Epithelial cell of esophagus (primary cell): Measurements from ENCODE around the gene FMNL2.

Source experiments
- DNase-seq: peaks from one replicate; pipeline ENCODE4 v3.0.0; 2010; ENCODE audit warnings: low read depth
- H3K4me3 ChIP-seq: 2 replicates; pipeline ENCODE4 v1.5.1; 2011; ENCODE audit warnings: mild to moderate bottlenecking, low read length, control low read depth
- TF ChIP-seq, protein P1 (sequence below): IDR thresholded peaks from 2 replicates; pipeline ENCODE4 v1.5.1; 2011; ENCODE audit warnings: low read depth, mild to moderate bottlenecking, low read length, control low read depth, inconsistent platforms; ENCODE audit not compliant: insufficient read depth; ENCODE audit errors: missing control alignments

Gene FMNL2

DNA sequence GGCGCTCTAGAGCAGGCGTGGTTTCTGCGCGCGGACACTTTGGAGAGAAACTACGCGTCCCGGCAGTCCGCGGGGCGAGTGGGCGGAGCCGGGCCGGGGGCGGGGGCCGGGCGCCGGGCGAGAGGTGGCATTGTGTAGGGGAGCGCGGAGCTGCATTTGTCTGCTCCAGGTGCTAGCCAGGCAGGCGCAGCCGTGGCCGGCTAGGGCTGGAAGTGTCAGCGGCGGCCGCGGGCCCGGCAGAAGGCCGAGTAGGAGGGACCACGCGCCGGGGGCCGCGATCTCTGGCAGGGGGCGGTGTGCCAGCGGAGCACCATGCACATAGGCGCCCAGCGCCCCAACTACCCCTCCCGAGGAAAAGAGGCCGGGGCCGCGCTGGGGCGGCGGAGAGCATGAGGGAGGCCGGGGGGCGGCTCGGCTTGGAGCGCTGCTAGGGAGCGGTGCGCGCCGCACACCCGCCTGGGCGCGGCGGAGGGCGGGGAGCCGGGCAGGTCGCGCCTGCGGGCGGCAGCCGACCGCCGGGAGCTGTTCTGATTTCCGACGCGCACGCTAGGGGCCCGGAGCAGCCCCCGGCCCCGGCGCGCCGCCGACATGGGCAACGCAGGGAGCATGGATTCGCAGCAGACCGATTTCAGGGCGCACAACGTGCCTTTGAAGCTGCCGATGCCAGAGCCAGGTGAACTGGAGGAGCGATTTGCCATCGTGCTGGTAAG lies at the start of gene FMNL2:
Gene FMNL2, plus strand, starts transcription at position 159 of the 710 bp plus-strand sequence.
- H3K4me3 ChIP-seq = peak within 1 kb of the TSS; percentile 69
- TF ChIP-seq, protein P1, sequence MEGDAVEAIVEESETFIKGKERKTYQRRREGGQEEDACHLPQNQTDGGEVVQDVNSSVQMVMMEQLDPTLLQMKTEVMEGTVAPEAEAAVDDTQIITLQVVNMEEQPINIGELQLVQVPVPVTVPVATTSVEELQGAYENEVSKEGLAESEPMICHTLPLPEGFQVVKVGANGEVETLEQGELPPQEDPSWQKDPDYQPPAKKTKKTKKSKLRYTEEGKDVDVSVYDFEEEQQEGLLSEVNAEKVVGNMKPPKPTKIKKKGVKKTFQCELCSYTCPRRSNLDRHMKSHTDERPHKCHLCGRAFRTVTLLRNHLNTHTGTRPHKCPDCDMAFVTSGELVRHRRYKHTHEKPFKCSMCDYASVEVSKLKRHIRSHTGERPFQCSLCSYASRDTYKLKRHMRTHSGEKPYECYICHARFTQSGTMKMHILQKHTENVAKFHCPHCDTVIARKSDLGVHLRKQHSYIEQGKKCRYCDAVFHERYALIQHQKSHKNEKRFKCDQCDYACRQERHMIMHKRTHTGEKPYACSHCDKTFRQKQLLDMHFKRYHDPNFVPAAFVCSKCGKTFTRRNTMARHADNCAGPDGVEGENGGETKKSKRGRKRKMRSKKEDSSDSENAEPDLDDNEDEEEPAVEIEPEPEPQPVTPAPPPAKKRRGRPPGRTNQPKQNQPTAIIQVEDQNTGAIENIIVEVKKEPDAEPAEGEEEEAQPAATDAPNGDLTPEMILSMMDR = no peak
- DNase-seq = peak; percentile 86

DNA sequence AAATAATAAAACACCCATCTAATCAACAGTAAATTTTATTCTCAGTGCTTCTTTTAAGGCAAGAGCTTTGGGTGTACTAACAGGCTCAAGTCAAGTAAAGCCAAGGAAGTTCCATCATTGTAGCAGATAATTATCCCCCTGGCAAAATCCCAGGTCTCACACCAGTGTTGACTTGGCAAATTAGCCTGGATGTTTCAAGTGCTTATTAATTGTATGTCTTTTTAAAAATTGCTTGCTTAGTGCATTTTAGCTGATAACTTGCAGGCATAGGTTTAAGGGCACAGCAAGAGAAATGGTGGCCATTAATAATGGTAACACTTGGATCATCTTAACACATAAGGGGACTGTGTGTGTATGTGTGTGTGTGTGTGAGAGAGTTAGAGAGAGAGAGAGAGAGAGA lies 42.0 kb upstream of the FMNL2 start:
- no peak for DNase-seq
- TF ChIP-seq, protein P1 = no peak

DNA sequence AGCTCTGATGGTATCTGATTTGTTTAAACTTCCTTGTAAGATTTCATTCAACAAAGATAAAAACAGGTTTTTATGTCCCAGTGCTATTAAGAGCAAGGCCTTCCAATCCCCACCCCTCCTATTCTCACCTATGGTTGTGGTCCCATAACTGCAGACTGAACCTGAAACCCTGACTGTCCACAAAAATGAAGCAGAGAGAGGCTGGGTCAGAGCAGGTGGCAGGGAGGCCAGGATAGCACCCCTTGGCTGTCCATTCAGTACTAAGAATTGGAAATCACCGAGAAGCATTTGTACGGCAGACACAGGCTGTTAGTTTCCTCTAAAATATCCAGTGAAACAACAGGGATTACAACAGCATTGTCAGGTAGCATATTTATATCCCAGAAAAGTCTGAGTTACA lies 37.3 kb upstream of the FMNL2 start:
- TF ChIP-seq, protein P1 = no peak
- DNase-seq = no peak

More for the DNA sequence above, 42.0 kb upstream of the FMNL2 start:
- no peak overlapping the region for H3K4me3 ChIP-seq

DNA sequence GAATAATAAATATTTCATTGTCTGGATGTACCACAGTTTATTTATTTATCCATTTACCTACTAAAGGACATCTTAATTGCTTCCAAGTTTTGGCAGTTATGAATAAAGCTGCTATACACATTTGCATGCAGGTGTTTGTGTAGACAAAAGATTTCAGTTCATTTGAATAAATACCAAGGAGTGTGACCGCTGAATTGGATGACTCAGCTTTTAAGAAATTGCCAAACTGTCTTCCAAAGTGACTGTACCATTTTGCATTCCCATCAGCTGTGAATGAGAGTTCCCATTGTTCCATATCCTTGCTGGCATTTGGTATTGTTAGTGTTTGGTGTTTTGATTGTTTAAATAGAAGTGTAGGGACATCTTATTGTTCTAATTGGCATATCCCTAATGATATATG lies 36.2 kb upstream of the FMNL2 start:
- H3K4me3 ChIP-seq = no peak overlapping the region
- TF ChIP-seq, protein P1 = no peak
- peak; percentile 82 for DNase-seq

More for the DNA sequence above, 37.3 kb upstream of the FMNL2 start:
- no peak overlapping the region for H3K4me3 ChIP-seq

DNA sequence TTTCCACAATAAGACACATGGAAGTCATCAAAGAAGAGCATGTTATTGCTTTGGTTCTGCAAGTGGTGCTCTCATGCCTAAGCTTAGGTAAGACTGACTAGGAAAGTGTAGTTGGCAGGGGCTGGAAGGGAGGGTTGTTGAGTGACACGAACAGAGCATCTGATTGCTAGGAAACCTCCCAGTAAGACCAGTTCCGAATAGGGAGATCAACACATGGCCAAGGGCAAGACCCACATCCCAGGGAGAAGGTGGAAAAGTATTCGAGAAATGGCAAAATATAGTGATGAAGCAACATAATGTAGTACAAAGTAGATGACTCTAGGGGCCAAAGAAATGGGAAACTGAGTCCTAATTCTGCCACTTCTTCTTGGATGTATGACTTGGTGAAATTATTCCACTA lies 33.8 kb upstream of the FMNL2 start:
- DNase-seq = no peak
- H3K4me3 ChIP-seq = no peak overlapping the region
- TF ChIP-seq, protein P1 = no peak

DNA sequence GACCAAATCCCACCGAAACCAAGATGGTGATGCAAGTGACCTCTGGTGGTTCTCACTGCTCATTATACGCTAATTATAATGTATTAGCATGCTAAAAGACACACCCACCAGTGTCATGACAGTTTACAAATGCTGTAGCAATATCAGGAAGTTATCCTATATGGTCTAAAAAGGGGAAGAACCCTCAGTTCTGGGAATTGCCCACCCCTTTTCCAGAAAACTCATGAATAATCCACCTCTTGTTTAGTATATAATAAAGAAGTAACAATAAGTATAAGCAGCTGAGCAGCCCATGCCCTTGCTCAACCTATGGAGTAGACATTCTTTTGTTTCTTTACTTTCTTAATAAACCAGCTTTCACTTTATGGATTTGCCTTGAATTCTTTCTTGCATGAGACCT lies 31.0 kb upstream of the FMNL2 start:
- H3K4me3 ChIP-seq = no peak overlapping the region
- TF ChIP-seq, protein P1 = no peak
- DNase-seq = no peak

DNA sequence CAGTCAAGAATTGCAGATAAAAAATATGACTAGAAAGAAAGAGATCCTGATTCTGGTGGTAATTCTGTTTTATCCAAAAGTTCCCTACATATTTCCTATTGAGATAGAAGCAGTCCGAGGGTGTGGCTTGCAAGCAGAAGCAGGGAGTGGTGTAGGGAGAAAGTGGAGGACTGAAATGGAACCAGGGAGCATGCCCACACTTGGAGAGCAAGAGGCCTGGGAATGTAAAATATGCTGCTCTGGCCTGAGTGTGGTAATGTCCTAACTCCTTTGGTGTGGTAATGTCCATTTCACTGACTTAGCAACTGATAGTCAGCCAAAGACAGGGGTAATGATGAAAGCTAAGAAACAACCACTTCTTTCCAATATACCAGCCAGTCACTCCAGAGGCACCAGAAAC lies 30.1 kb upstream of the FMNL2 start:
- peak; percentile 65 for DNase-seq

More for the DNA sequence above, 30.1 kb upstream of the FMNL2 start:
- H3K4me3 ChIP-seq = no peak overlapping the region
- TF ChIP-seq, protein P1 = no peak
